ENCODE results near the gene STRN.

DNA sequence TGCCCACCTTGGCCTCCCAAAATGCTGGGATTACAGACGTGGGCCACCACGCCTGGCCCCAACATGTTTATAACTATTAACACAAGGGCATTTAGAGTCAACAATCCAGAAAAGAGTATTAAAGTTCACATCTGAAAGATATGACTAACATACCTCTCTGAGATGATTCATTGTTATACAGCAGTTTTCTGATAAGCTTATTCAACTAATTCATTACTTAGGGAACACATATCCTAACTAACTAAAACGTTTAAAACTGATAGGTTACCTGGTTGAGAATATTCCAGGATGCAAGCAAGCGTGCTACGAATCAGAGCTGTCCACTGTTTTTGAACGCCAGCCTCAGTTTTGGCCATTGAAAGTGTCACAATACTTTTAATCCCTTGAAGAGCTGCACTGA lies 34.0 kb upstream of the STRN start:
- no peak for TF ChIP-seq FOXA1 (IDR thresholded peaks at IDR 0.05)
- TF ChIP-seq FOXK2 (IDR thresholded peaks at IDR 0.05), result no peak
- TF ChIP-seq, protein P1, sequence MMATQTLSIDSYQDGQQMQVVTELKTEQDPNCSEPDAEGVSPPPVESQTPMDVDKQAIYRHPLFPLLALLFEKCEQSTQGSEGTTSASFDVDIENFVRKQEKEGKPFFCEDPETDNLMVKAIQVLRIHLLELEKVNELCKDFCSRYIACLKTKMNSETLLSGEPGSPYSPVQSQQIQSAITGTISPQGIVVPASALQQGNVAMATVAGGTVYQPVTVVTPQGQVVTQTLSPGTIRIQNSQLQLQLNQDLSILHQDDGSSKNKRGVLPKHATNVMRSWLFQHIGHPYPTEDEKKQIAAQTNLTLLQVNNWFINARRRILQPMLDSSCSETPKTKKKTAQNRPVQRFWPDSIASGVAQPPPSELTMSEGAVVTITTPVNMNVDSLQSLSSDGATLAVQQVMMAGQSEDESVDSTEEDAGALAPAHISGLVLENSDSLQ (IDR thresholded peaks at IDR 0.05), result no peak
- no peak for TF ChIP-seq TARDBP (IDR thresholded peaks at IDR 0.05)
